ENCODE measurements around the gene FAM241B. TPM values are rescaled to one million over a fixed set of nuclear protein-coding genes. Genes with fewer than 3 reads are reported as not detected.

FAM241B gene
- total and polyA plus RNA-seq, 2 donors (not counting 1 experiment from before 2014, with no cell fraction given) = 0.54 to 0.64 TPM

DNA sequence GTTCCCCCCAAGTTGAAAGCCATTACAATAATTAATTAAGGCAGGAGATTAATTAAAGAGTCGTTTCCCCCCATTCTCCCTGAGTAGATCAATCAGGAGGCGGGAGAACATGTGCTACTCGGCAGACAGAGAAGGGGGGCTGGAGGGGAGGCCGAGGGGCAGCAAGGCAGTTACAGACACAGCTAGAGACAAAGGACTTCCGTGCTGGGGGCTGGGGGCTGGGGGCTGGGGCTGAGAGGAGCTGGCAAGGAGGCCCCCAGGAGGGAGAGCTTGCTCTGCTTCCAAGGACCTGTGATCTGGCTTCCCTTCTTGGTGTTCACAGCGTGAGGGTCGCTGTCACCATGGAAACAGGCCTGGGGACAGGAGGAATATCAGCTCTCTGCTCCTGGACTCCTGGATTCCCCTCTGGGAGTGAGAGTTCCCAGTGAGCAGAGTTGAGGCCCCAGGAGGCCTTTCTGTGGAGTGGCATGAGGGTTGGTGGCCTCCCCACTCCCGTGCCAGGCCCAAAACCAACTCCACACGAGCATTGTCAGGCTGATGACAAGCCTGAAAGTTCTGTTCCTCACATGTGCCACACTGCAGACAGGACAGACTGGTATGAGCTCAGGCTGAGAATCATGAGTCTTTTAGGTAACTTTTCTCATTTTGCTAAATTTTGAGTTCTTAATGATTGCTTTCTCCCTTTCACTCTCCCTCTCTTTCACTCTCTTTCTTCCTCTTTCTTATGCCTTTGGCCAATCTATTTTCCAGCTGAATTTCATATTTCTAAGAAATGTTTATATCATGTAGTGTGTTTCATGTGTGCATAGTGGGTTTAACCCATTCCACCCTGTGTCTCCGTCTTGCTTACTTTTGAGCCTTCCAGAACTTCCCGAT is 16.4 kb downstream of the FAM241B start:
- Histone ChIP-seq H3K36me3 (replicated peaks in 1 of 2; ENCODE audit: control extremely low read depth in 1 of 2, control insufficient read depth in 1 of 2, extremely low read depth in 1 of 2, insufficient read depth in 2 of 2, low read length in 1 of 2) (no peaks in the 10 kb centered on the region), H3K9ac (ENCODE audit: low read length) (no peak overlapping the region), H2AFZ (ENCODE audit: insufficient read depth, low read depth, low read length, poor library complexity, severe bottlenecking) (no peak overlapping the region), H3K4me1 (ENCODE audit: control insufficient read depth in 2 of 2, insufficient read depth in 2 of 2, low read length in 2 of 2) (no peaks in the 10 kb centered on the region), H3K27ac (ENCODE audit: low read length in 2 of 2) (no peak overlapping the region), H4K20me1 (ENCODE audit: control insufficient read depth, insufficient read depth, low read length, poor library complexity, severe bottlenecking) (no peaks in the 10 kb centered on the region), H3K4me3 (ENCODE audit: control extremely low read depth in 1 of 5, extremely low read depth in 1 of 5, insufficient read depth in 1 of 5, low read depth in 2 of 5, low read length in 4 of 5) (no peak overlapping the region), H3K9me3 (ENCODE audit: control extremely low read depth in 1 of 3, control insufficient read depth in 2 of 3, insufficient read depth in 1 of 3, low read length in 2 of 3) (no peaks in the 10 kb centered on the region), H3K27me3 (replicated peaks in 1 of 4; ENCODE audit: control extremely low read depth in 1 of 4, control insufficient read depth in 3 of 4, insufficient read depth in 4 of 4, low read length in 3 of 4) (peaks cover 0 to 5% (median 4%) of the 10 kb centered on the region in 4 experiments), H3K79me2 (ENCODE audit: control insufficient read depth, insufficient read depth, low read length) (no peaks in the 10 kb centered on the region), H3K4me2 (replicated peaks; ENCODE audit: low read depth, low read length, poor library complexity, severe bottlenecking) (no peak overlapping the region)
- Mint-ChIP-seq H3K9me3 (ENCODE audit: insufficient read depth) (no peaks in the 10 kb centered on the region), H3K4me1 (no peaks in the 10 kb centered on the region), H3K27me3 (peaks cover 11% of the 10 kb centered on the region), H3K4me3 (no peak overlapping the region), H3K27ac (no peak overlapping the region)
- 53% methylated on average over 5 of the region's 11 CpGs for WGBS (ENCODE audit: insufficient coverage)
- no peak for TF ChIP-seq EZH2 (IDR thresholded peaks at IDR 0.05; ENCODE audit: borderline replicate concordance, insufficient read depth, low read depth, low read length, poor library complexity, severe bottlenecking)
- TF ChIP-seq, protein P1, sequence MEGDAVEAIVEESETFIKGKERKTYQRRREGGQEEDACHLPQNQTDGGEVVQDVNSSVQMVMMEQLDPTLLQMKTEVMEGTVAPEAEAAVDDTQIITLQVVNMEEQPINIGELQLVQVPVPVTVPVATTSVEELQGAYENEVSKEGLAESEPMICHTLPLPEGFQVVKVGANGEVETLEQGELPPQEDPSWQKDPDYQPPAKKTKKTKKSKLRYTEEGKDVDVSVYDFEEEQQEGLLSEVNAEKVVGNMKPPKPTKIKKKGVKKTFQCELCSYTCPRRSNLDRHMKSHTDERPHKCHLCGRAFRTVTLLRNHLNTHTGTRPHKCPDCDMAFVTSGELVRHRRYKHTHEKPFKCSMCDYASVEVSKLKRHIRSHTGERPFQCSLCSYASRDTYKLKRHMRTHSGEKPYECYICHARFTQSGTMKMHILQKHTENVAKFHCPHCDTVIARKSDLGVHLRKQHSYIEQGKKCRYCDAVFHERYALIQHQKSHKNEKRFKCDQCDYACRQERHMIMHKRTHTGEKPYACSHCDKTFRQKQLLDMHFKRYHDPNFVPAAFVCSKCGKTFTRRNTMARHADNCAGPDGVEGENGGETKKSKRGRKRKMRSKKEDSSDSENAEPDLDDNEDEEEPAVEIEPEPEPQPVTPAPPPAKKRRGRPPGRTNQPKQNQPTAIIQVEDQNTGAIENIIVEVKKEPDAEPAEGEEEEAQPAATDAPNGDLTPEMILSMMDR (IDR thresholded peaks at IDR 0.05) = no peak
- intact Hi-C loops (cut with micrococcal nuclease) = no loop called here
- ChIA-PET POLR2A (interaction anchor here (0.6 kb wide), 1 partner anchor 356 kb away, joined by 5 read pairs; no protein-coding TSS in a partner anchor), CTCF (interaction anchor here (1.0 kb wide), 1 partner anchor 9 kb away, joined by 3 read pairs; no protein-coding TSS in a partner anchor)
- no peak for ATAC-seq (ENCODE audit: low read depth)
- DNase-seq = no peak

DNA sequence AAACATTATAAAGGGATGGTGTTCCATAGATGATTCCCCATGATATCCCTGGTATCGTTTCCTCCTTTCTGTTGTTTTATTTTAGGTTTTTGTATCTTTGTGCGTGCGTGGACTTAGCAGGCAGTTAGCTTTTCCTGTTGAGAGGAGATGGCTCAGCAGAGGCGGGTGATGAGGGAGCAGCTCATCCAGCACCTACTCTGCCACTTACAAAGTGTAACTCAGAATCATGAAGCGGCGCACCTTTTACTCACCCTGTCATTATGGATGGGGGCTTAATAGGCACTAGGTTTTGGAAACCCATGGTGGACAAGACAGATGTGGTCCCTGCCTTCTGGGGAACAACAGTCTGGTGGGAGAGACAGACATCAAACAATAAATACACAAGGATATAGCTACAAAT is 17.1 kb downstream of the FAM241B start:
- H3K27me3 ChIP-seq (replicated peaks in 1 of 4; ENCODE audit: control extremely low read depth in 1 of 4, control insufficient read depth in 3 of 4, insufficient read depth in 4 of 4, low read length in 3 of 4) = peaks cover 0 to 5% (median 4%) of the 10 kb centered on the region in 4 experiments
- H3K36me3 ChIP-seq (replicated peaks in 1 of 2; ENCODE audit: control extremely low read depth in 1 of 2, control insufficient read depth in 1 of 2, extremely low read depth in 1 of 2, insufficient read depth in 2 of 2, low read length in 1 of 2) = no peaks in the 10 kb centered on the region
- intact Hi-C loops (cut with micrococcal nuclease) = no loop called here
- no peak overlapping the region for H3K27ac ChIP-seq (ENCODE audit: low read length in 2 of 2)
- no CpG with 5 or more reads among the region's 6 CpGs for WGBS (ENCODE audit: insufficient coverage)
- DNase-seq (no peak), ATAC-seq (ENCODE audit: low read depth) (no peak)
- H3K27me3 Mint-ChIP-seq = peaks cover 11% of the 10 kb centered on the region
- H3K4me3 ChIP-seq (ENCODE audit: control extremely low read depth in 1 of 5, extremely low read depth in 1 of 5, insufficient read depth in 1 of 5, low read depth in 2 of 5, low read length in 4 of 5) = no peak overlapping the region
- no peaks in the 10 kb centered on the region for H4K20me1 ChIP-seq (ENCODE audit: control insufficient read depth, insufficient read depth, low read length, poor library complexity, severe bottlenecking)
- H3K9ac ChIP-seq (ENCODE audit: low read length) = no peak overlapping the region
- ChIA-PET POLR2A (interaction anchor here (0.6 kb wide), 1 partner anchor 356 kb away, joined by 5 read pairs; no protein-coding TSS in a partner anchor), CTCF (interaction anchor here (1.0 kb wide), 1 partner anchor 9 kb away, joined by 3 read pairs; no protein-coding TSS in a partner anchor)
- no peaks in the 10 kb centered on the region for H3K79me2 ChIP-seq (ENCODE audit: control insufficient read depth, insufficient read depth, low read length)
- H2AFZ ChIP-seq (ENCODE audit: insufficient read depth, low read depth, low read length, poor library complexity, severe bottlenecking) = no peak overlapping the region
- no peaks in the 10 kb centered on the region for H3K4me1 Mint-ChIP-seq
- H3K4me2 ChIP-seq (replicated peaks; ENCODE audit: low read depth, low read length, poor library complexity, severe bottlenecking) = no peak overlapping the region
- no peak overlapping the region for H3K27ac Mint-ChIP-seq
- TF ChIP-seq EZH2 (IDR thresholded peaks at IDR 0.05; ENCODE audit: borderline replicate concordance, insufficient read depth, low read depth, low read length, poor library complexity, severe bottlenecking) = no peak
- TF ChIP-seq, protein P1 (IDR thresholded peaks at IDR 0.05) = no peak
- H3K9me3 Mint-ChIP-seq (ENCODE audit: insufficient read depth) = no peaks in the 10 kb centered on the region
- H3K4me3 Mint-ChIP-seq = no peak overlapping the region
- no peaks in the 10 kb centered on the region for H3K9me3 ChIP-seq (ENCODE audit: control extremely low read depth in 1 of 3, control insufficient read depth in 2 of 3, insufficient read depth in 1 of 3, low read length in 2 of 3)
- no peaks in the 10 kb centered on the region for H3K4me1 ChIP-seq (ENCODE audit: control insufficient read depth in 2 of 2, insufficient read depth in 2 of 2, low read length in 2 of 2)
